Activated CD4-positive, alpha-beta T cell treated with anti-CD3 and anti-CD28 coated beads, Interleukin-2, amount 50 U/mL, for 4 hours (primary cell): ENCODE data around the gene SERPINE1.
"Not testable (repeated sequence)": the region's sequence is repeated elsewhere in the genome, so short reads cannot be mapped to it uniquely, and the experiment has no call there.

Experiments used
- DNase-seq, 2 experiments: peaks; one replicate each; pipeline ENCODE4 v3.0.0-alpha.2; 2020

Gene SERPINE1

GRCh38 chr7:101125989-101126650 is 784 bp upstream of the SERPINE1 start:
- no peak for DNase-seq

- DNase-seq: no peak
Measured at GRCh38 chr7:101127460-101128039, 646 bp downstream of the SERPINE1 start.

GRCh38 chr7:101128040-101128834 is 1.3 kb downstream of the SERPINE1 start:
- DNase-seq: no peak

GRCh38 chr7:101129603-101130117 is 2.8 kb downstream of the SERPINE1 start:
- no peak for DNase-seq

DNA sequence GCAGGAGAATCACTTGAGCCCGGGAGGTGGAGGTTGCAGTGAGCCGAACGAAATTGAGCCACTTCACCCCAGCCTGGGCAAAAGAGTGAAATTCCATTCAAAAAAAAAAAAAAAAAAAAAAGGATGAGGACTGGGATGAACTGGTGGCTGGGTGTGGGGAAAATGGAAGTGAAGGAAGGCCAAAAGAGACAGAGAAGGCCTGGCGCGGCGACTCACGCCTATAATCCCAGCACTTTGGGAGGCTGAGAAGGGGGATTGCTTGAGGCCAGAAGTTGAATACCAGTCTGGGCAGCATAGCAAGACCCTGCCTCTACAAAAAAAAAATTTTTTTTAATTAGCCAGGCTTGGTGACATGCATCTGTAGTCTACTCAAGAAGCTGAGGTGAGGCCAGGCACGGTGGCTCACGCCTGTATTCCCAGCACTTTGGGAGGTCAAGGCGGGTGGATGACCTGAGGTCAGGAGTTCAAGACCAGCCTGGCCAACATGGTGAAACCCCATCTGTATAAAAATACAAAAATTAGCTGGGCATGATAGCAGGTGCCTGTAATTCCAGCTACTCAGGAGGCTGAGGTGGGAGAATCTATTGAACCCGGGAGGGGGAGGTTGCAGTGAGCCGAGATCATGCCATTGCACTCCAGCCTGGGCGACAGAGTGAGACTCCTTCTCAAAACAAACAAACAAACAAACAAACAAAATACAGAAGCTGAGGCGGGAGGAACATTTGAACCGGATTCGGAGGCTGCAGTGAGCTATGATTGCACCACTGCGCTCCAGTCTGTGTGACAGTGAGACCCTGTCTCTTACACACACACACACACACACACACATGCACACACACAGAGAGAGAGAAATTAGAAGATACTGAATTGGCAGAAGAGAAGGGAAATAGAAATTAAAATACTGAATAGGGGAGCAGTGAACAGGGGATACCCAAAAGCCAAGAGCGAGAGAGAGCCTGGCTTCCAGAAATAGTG is 6.0 kb downstream of the SERPINE1 start:
- not testable (repeated sequence) for DNase-seq

DNA sequence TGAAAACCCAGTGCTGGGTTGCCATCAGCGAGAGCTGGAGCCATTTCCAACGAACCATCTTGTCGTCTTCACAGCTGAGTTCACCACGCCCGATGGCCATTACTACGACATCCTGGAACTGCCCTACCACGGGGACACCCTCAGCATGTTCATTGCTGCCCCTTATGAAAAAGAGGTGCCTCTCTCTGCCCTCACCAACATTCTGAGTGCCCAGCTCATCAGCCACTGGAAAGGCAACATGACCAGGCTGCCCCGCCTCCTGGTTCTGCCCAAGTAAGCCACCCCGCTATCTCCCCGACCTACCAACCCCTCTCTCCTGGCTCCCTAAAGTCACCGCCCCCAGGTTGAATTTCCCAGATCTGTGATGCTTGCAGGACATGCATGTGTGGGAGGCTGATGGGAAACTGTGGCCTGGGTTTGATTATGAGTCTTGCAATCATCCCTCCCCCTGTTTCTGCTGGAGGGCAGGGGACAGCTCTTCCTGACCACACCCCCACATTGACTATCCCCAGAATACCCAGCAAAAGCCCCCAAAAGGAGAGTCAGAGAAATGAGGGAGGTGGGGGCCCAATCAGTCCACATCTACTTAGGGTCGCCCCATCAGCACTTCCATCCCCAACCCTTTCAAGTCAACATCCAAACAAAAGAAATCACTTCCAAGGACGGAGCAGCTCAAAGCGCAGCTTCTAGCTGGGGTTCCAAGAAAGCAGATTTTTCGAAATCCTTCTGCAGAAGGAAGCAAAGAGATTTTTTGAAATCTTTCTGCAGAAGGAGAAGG is 6.9 kb downstream of the SERPINE1 start:
- no peak for DNase-seq

DNA sequence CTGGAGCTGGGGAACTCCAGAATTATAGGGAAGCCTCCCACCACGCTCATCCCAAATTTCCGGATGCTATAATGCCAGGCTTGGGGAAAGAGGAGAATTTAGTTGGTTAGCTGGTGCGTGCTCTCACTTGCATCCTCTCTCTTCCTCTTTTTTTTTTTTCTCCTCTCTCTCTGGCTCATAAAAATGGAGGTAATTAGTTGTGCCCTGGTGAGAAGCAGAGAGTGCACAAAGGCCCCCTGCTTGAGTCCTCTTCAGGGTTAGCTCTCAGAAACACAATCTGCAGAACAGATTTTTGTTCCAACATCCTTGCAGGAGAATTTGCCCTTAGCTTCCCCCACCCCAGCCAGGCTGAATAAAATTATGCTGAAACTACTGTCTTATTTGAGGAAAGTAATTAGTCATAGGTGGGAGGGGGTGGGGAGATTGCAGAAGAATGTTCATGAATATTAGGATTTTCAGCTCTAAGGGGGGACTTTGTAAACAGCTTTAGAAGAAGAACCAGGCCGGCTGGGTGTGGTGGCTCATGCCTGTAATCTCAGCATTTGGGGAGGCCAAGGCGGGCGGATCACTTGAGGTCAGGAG is 7.6 kb downstream of the SERPINE1 start:
- DNase-seq: no peak

GRCh38 chr7:101137651-101138212 is 10.8 kb downstream of the SERPINE1 start:
- no peak for DNase-seq

- peak; percentile 81 to 85 for DNase-seq
Measured at GRCh38 chr7:101138213-101138870, 11.4 kb downstream of the SERPINE1 start.

DNA sequence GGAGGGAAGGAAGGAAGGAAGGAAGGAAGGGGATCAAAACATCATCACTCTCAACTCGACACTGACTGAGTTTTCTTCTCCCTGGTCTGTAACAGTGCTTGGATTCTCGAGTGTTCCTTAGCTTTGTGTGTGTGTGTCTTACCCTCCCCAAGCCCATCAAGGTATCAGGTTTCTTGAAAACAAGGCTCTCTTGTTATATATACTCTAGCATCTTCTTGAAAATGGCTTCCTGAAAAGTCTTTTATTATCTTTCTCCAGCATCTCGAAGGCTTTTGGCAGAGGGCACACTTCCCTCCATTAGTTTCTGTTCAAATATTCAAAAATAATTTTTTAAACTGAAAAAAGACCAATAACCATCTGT is 13.4 kb downstream of the SERPINE1 start:
- no peak for DNase-seq

DNA sequence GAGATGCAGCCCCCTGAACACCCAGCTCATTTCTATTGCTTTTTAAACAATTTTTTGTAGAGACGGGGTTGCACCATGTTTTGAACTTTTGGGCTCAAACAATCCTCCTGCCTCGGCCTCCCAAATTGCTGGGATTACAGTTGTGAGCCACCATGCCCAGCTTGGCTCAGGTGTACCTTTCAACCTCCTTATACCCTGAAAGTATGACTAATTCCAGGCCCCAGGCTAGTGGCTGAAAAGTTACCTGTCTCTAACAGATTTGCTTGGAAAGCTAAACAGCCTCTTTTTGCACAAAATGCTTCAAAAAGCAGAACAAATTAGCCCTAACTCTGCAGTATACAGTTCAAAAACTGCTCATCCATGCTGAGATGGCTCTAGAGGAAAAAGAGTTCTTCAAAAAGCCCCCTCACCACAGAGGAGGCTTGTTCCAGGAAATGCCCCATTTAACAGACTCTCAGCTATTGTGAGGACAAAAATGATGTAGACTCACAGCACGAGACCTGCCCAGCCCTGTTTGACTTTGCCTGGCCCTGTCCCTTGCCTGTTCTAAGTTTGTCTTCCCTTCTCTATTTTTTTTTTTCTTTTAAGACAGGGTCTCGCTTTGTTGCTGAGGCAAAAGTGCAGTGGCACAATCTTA is 14.0 kb downstream of the SERPINE1 start:
- no peak for DNase-seq

GRCh38 chr7:101151908-101152651 is 25.2 kb downstream of the SERPINE1 start:
- DNase-seq: no peak

GRCh38 chr7:101153969-101154692 is 27.2 kb downstream of the SERPINE1 start, which contains the start of gene AP1S1:
Gene AP1S1 (plus strand): TSS chr7:101154476. CDS start chr7:101154515, 39 bp downstream.
- peak; percentile 89 to 90 for DNase-seq

DNA sequence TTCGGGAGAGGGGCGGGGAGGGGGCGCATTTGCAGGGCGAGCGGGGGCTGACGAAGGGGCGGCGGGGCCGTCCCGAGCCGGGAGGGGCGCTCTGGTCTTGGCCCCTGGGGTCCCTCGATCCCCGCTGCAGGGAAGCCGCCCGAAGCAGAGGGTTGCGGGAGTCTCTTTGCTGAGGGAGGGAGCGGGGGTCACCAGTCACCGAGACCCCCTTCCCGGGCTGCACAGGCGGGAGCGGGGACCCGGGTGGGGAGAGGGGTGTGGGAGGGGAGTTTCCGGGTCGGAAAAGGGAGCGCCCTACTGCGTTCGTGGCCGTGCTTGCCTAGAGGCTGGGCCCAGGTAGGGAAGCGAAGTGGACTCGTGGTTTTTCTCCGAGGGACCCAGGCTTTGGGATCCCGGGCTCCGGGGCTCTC is 27.8 kb downstream of the SERPINE1 start:
- no peak for DNase-seq

DNA sequence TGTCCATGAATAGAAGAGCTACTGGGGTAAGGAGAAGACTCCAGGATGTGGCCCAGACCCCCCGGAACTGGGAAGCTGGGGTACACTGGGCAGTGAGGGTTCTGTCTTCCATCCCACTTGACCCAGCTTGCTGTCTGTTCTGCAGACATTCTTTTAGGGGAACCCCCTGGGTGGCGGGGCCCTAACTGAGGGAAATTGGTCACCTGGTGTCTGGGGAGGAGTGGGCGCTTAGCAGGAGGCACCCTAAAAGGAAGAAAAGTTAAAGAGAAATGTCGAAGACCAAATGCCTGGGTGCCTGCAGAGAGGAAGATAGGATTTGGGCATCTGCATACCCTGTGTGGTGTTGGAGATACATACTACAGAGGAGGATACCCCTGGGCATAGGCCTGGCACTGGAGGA is 28.4 kb downstream of the SERPINE1 start:
- no peak for DNase-seq

DNA sequence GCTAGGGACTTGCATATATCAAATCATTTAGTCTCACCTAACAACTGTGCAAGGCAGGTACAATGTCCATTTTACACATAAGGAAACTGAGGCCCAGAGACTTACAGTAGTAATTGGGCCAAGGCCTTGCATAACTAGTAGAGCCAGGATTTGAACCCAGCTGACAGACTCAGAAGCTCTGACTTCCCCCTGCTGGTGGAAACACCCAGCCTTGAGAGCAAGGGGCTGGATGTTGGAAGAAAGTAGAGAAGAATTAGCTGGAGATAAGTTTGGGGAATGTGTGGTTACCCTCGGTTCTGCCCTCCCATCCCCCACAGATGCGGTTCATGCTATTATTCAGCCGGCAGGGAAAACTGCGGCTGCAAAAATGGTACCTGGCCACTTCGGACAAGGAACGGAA is 29.4 kb downstream of the SERPINE1 start:
- no peak for DNase-seq

DNA sequence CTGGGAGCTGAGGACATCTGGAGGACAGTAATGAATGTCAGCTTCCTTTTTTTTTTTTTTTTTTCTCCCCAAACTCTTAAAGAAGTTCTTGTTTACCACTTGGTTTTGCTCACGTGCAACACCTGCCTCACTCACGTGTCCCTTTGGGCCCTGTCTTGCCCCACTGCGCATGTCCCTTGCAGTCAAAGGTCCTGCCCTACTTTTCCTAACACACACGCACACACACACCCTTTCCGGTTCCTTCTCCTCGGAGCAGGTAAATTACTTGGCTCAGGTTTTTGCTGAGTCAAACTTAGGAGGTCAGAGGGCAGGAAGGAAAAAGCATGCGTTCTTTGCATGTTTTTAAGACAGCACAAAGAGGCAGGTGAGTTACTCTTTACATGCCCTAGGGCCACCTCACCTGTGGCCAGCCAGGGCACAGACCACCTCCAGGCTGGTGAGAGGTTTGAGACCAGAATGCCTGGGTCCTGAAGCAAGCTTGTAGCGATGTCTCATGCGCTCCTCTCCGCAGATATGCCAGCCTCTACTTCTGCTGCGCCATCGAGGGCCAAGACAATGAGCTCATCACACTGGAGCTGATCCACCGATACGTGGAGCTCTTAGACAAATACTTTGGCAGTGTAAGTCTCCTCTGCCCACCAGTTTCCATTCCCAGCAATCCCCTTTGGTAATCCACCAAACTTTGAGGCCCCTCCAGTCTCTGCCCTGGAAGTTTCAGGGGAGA is 30.1 kb downstream of the SERPINE1 start:
- no peak for DNase-seq
